Uterus (tissue), 4 donors: ENCODE results near the gene PCNX3. TPM values are rescaled to one million over a fixed set of nuclear protein-coding genes. Genes with fewer than 3 reads are reported as not detected.

ENCODE experiments used
- DNase-seq, 2 donors: peaks; one replicate each; pipeline ENCODE4 v3.0.0-alpha.2; 2019 to 2020
- H3K27ac ChIP-seq, 2 donors: fragments of 200-600 bp; sonication (generic); 1 replicate in 1 of 2; 2 replicates in 1 of 2; pipeline ENCODE4 v1.5.1; 2016 to 2018
- H3K27me3 ChIP-seq, 2 donors: fragments of 200-600 bp; sonication (generic); one replicate each; pipeline ENCODE4 v1.5.1; 2018 to 2019; ENCODE audit warnings: control low read depth in 1 of 2
- H3K36me3 ChIP-seq, 2 donors: fragments of 200-600 bp; sonication (generic); one replicate each; pipeline ENCODE4 v1.5.1; 2019; ENCODE audit warnings: control low read depth in 1 of 2
- H3K4me1 ChIP-seq, 2 donors: fragments of 200-600 bp; sonication (generic); one replicate each; pipeline ENCODE4 v1.5.1; 2018 to 2019; ENCODE audit warnings: control low read depth in 1 of 2
- H3K4me3 ChIP-seq, 2 donors: fragments of 200-600 bp; sonication (generic); 1 replicate in 1 of 2; 2 replicates in 1 of 2; pipeline ENCODE4 v1.5.1; 2018 to 2019; ENCODE audit warnings: mild to moderate bottlenecking in 1 of 2
- H3K9me3 ChIP-seq, 2 donors: fragments of 200-600 bp; sonication (generic); one replicate each; pipeline ENCODE4 v1.5.1; 2019; ENCODE audit warnings: control low read depth in 1 of 2
- POLR2A ChIP-seq, 2 donors: fragments of 450-650 bp; IDR thresholded peaks; one replicate each; pipeline ENCODE4 v1.6.1; 2016; ENCODE audit warnings: antibody characterized with exemption in 2 of 2, mild to moderate bottlenecking in 1 of 2, moderate library complexity in 1 of 2
- intact Hi-C: fragments of 100-400 bp; cut with DNase I; formaldehyde crosslinking; loops from one replicate; pipeline ENCODE4 v1.15.1; 2023; ENCODE audit warnings: low total_unique reads
- total RNA-seq, 4 donors: library from RNA; depleted of rRNA in 3 of 4; stranded (reverse); fragments of >200 nt in 3 of 4; gene quantifications; one replicate each; pipeline versions ENCODE4 v1.1.0 to v1.2.4, GENCODE V29; 2014 to 2023
- TF ChIP-seq, protein P1 (sequence below), 4 experiments: fragments of 200-600 bp in 2 of 4; fragments of 450-650 bp in 2 of 4; sonication (generic) in 2 of 4; IDR thresholded peaks; one replicate each; pipeline ENCODE4 v1.5.1; 2016 to 2019; ENCODE audit warnings: antibody characterized with exemption in 4 of 4, mild to moderate bottlenecking in 2 of 4, moderate library complexity in 1 of 4
- donor health status: DM: yes; HTN: yes; CAD: no.

The PCNX3 gene
- total RNA-seq, 4 donors from 2014 or later = 6.8 to 47.4 (median 24.6) TPM

DNA sequence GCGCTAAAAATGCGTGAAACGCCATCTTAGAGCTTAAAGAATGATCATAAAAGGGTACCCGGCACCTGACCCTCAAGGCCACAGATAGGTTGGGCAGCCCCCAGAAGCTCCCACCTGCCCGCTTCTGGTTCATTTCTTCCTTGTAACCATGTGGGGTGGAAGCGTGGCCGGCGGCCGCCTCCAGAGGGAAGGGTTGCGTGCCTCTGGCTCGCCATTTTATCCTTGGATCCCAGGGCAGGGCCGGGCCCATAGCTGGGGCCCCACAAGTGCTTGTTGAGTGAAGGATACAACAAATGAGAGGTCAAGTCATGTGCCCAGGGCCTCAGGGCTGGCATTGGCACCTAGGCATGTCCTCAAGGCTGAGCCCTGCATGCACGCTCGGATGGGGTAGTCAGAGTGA lies 5.9 kb downstream of the PCNX3 start:
- Histone ChIP-seq H3K27me3 (no peaks in the 10 kb centered on the region), H3K4me1 (peaks cover 0 to 5% of the 10 kb centered on the region in 2 donors), H3K9me3 (no peaks in the 10 kb centered on the region), H3K27ac (no peak overlapping the region), H3K4me3 (no peak overlapping the region), H3K36me3 (no peaks in the 10 kb centered on the region)
- TF ChIP-seq, protein P1, sequence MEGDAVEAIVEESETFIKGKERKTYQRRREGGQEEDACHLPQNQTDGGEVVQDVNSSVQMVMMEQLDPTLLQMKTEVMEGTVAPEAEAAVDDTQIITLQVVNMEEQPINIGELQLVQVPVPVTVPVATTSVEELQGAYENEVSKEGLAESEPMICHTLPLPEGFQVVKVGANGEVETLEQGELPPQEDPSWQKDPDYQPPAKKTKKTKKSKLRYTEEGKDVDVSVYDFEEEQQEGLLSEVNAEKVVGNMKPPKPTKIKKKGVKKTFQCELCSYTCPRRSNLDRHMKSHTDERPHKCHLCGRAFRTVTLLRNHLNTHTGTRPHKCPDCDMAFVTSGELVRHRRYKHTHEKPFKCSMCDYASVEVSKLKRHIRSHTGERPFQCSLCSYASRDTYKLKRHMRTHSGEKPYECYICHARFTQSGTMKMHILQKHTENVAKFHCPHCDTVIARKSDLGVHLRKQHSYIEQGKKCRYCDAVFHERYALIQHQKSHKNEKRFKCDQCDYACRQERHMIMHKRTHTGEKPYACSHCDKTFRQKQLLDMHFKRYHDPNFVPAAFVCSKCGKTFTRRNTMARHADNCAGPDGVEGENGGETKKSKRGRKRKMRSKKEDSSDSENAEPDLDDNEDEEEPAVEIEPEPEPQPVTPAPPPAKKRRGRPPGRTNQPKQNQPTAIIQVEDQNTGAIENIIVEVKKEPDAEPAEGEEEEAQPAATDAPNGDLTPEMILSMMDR (IDR thresholded peaks at IDR 0.05) = no peak
- TF ChIP-seq POLR2A (IDR thresholded peaks at IDR 0.05) = no peak
- intact Hi-C loops = no loop called here
- no peak for DNase-seq

DNA sequence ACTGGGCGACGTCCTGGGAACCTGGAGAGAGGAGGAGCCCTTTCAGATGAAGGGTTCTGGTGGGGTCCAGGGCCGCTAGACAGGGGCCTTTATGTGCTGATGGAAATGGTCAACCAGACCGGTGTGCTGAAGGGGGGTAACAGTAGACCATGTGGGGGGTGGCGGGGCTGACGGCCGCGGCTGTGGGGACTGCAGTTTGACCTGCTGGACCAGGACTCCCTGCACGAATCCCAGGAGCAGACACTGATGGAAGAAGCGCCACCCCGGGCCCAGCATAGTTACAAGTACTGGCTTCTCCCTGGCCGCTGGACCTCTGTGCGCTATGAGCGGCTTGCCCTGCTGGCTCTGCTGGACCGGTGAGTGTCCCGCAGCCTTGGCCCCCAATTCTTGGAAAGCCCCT lies 6.4 kb downstream of the PCNX3 start:
- no peak overlapping the region for H3K27ac ChIP-seq
- H3K27me3 ChIP-seq = no peaks in the 10 kb centered on the region
- no peak for DNase-seq
- no peaks in the 10 kb centered on the region for H3K36me3 ChIP-seq
- no peak overlapping the region for H3K4me3 ChIP-seq
- TF ChIP-seq, protein P1 (IDR thresholded peaks at IDR 0.05) = no peak
- no peak for TF ChIP-seq POLR2A (IDR thresholded peaks at IDR 0.05)
- intact Hi-C loops = no loop called here
- no peaks in the 10 kb centered on the region for H3K9me3 ChIP-seq
- H3K4me1 ChIP-seq = no peaks in the 10 kb centered on the region

DNA sequence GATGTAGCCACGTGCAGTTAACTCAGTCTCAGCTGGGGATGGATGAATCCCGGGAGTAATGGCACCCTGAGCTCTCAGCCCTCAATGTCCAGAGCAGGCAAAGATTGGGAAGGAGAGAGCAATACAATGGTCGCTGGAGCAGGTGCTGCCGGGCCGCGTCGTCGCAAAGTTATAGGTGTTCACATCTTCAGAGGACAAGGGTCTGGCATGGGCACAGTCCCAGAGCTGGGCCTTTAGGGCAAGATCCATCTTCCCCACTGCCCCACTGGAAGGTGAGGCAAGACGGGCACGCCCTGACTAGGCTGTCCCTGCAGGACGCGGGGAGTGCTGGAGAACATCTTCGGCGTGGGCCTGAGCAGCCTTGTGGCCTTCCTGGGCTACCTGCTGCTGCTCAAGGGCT lies 7.6 kb downstream of the PCNX3 start:
- Histone ChIP-seq H3K4me1 (no peaks in the 10 kb centered on the region), H3K36me3 (no peaks in the 10 kb centered on the region), H3K27ac (no peak overlapping the region), H3K4me3 (no peak overlapping the region), H3K9me3 (no peaks in the 10 kb centered on the region), H3K27me3 (no peaks in the 10 kb centered on the region)
- TF ChIP-seq, protein P1 (IDR thresholded peaks at IDR 0.05) = no peak
- TF ChIP-seq POLR2A (IDR thresholded peaks at IDR 0.05) = no peak
- intact Hi-C loops = no loop called here
- DNase-seq = no peak

DNA sequence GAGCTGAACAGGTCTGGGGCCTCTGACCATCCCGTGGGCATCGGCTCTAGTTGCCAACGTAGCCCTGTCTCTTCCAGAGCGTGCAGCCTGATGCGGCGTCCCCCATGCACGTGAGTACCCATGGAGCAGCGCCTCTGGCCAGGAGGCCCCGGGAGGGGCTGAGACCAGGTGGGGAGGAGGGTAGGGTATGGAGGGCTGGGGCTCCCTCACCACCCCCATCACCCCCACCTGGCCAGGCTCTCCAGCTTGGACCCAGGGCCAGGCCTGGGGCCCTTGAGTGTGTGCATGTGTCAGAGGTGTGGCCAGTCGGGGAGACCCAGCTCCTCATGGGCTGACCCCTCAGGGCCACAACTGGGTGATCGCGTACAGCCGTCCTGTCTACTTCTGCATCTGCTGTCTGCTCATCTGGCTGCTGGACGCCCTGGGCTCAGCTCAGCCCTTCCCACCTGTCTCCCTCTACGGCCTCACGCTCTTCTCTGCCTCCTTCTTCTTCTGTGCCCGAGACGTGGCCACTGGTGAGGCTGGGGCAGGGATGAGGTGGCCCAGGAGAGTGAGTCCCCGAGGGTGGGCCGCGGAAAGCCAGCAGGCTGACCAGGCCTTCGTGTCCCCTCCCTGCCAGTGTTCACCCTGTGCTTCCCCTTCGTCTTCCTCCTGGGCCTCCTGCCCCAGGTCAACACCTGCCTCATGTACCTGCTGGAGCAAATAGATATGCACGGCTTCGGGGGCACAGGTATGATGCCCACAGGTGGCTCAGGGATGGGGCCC lies 8.5 kb downstream of the PCNX3 start:
- Histone ChIP-seq H3K9me3 (no peaks in the 10 kb centered on the region), H3K36me3 (no peaks in the 10 kb centered on the region), H3K4me3 (no peak overlapping the region), H3K4me1 (no peaks in the 10 kb centered on the region), H3K27me3 (no peaks in the 10 kb centered on the region), H3K27ac (no peak overlapping the region)
- TF ChIP-seq POLR2A (IDR thresholded peaks at IDR 0.05) = no peak
- TF ChIP-seq, protein P1 (IDR thresholded peaks at IDR 0.05) = no peak
- intact Hi-C loops = no loop called here
- no peak for DNase-seq

DNA sequence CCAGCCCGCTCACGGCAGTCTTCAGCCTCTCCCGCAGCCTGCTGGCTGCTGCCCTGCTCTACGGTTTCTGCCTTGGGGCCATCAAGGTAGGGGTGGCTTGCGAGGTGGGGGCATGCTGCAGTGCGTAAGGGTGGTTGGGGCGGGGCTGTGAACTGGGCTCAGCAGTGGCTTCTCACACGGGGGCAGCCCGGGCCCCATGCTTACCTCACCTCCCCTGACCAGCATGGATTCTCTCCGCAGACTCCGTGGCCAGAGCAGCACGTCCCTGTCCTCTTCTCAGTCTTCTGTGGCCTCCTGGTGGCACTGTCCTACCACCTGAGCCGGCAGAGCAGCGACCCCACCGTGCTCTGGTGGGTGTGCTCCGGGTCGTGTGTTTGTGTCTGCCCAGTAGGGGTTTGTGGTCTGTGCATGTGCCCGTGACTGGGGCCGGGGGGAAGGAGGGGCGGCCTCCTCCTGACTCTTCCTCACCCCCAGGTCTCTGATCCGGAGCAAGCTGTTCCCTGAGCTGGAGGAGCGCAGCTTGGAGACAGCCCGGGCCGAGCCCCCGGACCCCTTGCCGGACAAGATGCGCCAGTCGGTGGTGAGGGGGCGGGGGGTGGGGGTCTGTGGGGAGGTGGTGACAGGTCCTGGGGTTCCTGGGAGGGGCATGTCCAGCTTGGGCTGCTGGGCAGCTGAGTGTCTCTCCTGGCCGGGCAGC lies 9.5 kb downstream of the PCNX3 start:
- no peak for DNase-seq
- Histone ChIP-seq H3K4me1 (no peaks in the 10 kb centered on the region), H3K27ac (no peak overlapping the region), H3K4me3 (no peak overlapping the region), H3K36me3 (no peaks in the 10 kb centered on the region), H3K9me3 (no peaks in the 10 kb centered on the region), H3K27me3 (no peaks in the 10 kb centered on the region)
- TF ChIP-seq POLR2A (IDR thresholded peaks at IDR 0.05) = no peak
- TF ChIP-seq, protein P1 (IDR thresholded peaks at IDR 0.05) = no peak
- intact Hi-C loops = no loop called here
